ENCODE results near the gene GPR142. TPM values are rescaled to one million over a fixed set of nuclear protein-coding genes. Genes with fewer than 3 reads are reported as not detected.

GPR142 gene
- total and polyA plus RNA-seq, 4 donors: 0.05 to 0.08 TPM; not detected in 2

- TF ChIP-seq, protein P1, sequence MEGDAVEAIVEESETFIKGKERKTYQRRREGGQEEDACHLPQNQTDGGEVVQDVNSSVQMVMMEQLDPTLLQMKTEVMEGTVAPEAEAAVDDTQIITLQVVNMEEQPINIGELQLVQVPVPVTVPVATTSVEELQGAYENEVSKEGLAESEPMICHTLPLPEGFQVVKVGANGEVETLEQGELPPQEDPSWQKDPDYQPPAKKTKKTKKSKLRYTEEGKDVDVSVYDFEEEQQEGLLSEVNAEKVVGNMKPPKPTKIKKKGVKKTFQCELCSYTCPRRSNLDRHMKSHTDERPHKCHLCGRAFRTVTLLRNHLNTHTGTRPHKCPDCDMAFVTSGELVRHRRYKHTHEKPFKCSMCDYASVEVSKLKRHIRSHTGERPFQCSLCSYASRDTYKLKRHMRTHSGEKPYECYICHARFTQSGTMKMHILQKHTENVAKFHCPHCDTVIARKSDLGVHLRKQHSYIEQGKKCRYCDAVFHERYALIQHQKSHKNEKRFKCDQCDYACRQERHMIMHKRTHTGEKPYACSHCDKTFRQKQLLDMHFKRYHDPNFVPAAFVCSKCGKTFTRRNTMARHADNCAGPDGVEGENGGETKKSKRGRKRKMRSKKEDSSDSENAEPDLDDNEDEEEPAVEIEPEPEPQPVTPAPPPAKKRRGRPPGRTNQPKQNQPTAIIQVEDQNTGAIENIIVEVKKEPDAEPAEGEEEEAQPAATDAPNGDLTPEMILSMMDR (IDR thresholded peaks at IDR 0.05; ENCODE audit: low read depth, low read length, missing input control): no peak
These were observed 5.1 kb downstream of the GPR142 start (continued) for GRCh38 chr17:74372426-74372825.

- H3K27ac ChIP-seq (ENCODE audit: low read depth in 1 of 2, low read length in 2 of 2): peak overlapping the region; percentile 42 to 71
These were observed 6.7 kb downstream of the GPR142 start for GRCh38 chr17:74373838-74374606.

More at GRCh38 chr17:74373838-74374606, 6.7 kb downstream of the GPR142 start:
- WGBS: 69% methylated on average over 15 of the region's 15 CpGs
- TF ChIP-seq, protein P2, sequence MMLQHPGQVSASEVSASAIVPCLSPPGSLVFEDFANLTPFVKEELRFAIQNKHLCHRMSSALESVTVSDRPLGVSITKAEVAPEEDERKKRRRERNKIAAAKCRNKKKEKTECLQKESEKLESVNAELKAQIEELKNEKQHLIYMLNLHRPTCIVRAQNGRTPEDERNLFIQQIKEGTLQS (IDR thresholded peaks at IDR 0.05): peak; percentile 54
- TF ChIP-seq NR2F2 (IDR thresholded peaks at IDR 0.05) (peak; percentile 27), GABPA (IDR thresholded peaks at IDR 0.05 in 1 of 2, conservative IDR thresholded peaks at IDR 0.05 in 1 of 2) (peak in 1 of 2 donors; percentile 73), RAD21 (IDR thresholded peaks at IDR 0.05) (peak in 1 of 2 donors; percentile 58), FOXA2 (IDR thresholded peaks at IDR 0.05) (peak; percentile 67), HNF4G (IDR thresholded peaks at IDR 0.05) (peak; percentile 52), TAF1 (conservative IDR thresholded peaks at IDR 0.05) (no peak), MAX (IDR thresholded peaks at IDR 0.05) (no peak), FOXA1 (IDR thresholded peaks at IDR 0.05) (peak; percentile 66), SP1 (IDR thresholded peaks at IDR 0.05) (peak; percentile 90), EGR1 (IDR thresholded peaks at IDR 0.05; ENCODE audit: low read depth in 2 of 2) (no peak), JUND (IDR thresholded peaks at IDR 0.05) (peak in 1 of 2 donors; percentile 95), HNF4A (conservative IDR thresholded peaks at IDR 0.05) (peak; percentile 86 to 91), YY1 (IDR thresholded peaks at IDR 0.05) (peak; percentile 57), RXRA (IDR thresholded peaks at IDR 0.05) (peak; percentile 92)
- TF ChIP-seq, protein P1 (IDR thresholded peaks at IDR 0.05; ENCODE audit: low read depth, low read length, missing input control): no peak
- TF ChIP-seq, protein P3, sequence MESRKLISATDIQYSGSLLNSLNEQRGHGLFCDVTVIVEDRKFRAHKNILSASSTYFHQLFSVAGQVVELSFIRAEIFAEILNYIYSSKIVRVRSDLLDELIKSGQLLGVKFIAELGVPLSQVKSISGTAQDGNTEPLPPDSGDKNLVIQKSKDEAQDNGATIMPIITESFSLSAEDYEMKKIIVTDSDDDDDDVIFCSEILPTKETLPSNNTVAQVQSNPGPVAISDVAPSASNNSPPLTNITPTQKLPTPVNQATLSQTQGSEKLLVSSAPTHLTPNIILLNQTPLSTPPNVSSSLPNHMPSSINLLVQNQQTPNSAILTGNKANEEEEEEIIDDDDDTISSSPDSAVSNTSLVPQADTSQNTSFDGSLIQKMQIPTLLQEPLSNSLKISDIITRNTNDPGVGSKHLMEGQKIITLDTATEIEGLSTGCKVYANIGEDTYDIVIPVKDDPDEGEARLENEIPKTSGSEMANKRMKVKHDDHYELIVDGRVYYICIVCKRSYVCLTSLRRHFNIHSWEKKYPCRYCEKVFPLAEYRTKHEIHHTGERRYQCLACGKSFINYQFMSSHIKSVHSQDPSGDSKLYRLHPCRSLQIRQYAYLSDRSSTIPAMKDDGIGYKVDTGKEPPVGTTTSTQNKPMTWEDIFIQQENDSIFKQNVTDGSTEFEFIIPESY (IDR thresholded peaks at IDR 0.05): no peak
- TF ChIP-seq, protein P4, sequence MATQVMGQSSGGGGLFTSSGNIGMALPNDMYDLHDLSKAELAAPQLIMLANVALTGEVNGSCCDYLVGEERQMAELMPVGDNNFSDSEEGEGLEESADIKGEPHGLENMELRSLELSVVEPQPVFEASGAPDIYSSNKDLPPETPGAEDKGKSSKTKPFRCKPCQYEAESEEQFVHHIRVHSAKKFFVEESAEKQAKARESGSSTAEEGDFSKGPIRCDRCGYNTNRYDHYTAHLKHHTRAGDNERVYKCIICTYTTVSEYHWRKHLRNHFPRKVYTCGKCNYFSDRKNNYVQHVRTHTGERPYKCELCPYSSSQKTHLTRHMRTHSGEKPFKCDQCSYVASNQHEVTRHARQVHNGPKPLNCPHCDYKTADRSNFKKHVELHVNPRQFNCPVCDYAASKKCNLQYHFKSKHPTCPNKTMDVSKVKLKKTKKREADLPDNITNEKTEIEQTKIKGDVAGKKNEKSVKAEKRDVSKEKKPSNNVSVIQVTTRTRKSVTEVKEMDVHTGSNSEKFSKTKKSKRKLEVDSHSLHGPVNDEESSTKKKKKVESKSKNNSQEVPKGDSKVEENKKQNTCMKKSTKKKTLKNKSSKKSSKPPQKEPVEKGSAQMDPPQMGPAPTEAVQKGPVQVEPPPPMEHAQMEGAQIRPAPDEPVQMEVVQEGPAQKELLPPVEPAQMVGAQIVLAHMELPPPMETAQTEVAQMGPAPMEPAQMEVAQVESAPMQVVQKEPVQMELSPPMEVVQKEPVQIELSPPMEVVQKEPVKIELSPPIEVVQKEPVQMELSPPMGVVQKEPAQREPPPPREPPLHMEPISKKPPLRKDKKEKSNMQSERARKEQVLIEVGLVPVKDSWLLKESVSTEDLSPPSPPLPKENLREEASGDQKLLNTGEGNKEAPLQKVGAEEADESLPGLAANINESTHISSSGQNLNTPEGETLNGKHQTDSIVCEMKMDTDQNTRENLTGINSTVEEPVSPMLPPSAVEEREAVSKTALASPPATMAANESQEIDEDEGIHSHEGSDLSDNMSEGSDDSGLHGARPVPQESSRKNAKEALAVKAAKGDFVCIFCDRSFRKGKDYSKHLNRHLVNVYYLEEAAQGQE (IDR thresholded peaks at IDR 0.05): peak; percentile 87
- H3K9me3 ChIP-seq (ENCODE audit: control insufficient read depth in 4 of 4, low read length in 3 of 4): no peaks in the 10 kb centered on the region
- H3K4me1 ChIP-seq (ENCODE audit: control insufficient read depth in 4 of 4, insufficient read depth in 4 of 4, low read length in 3 of 4): peaks cover 3 to 14% (median 11%) of the 10 kb centered on the region in 4 donors
- H3K4me3 ChIP-seq (ENCODE audit: low read depth in 1 of 3, low read length in 3 of 3): no peak overlapping the region
- H3K36me3 ChIP-seq (ENCODE audit: control insufficient read depth in 4 of 4, insufficient read depth in 3 of 4, low read depth in 1 of 4, low read length in 3 of 4): no peaks in the 10 kb centered on the region
- H3K9ac ChIP-seq (ENCODE audit: low read depth in 1 of 2, low read length in 2 of 2): no peak overlapping the region
- DNase-seq (ENCODE audit: low spot score): peak; percentile 53
- H3K27me3 ChIP-seq (ENCODE audit: control insufficient read depth in 4 of 4, insufficient read depth in 4 of 4, low read length in 3 of 4): no peaks in the 10 kb centered on the region

Data from liver (tissue), 9 donors.